Stimulated activated CD4-positive, alpha-beta T cell treated with anti-CD3 and anti-CD28 coated beads, Interleukin-15, amount 100 ng/mL, for 1 hour (primary cell): ENCODE measurements around the gene DNAJB14.
"Not testable (repeated sequence)": the region's sequence is repeated elsewhere in the genome, so short reads cannot be mapped to it uniquely, and the experiment has no call there.

Experiments
- DNase-seq, 2 donors: peaks; one replicate each; pipeline ENCODE4 v3.0.0-alpha.2; 2020; ENCODE audit warnings: low read depth in 1 of 2, low spot score in 1 of 2

DNAJB14 gene

DNA sequence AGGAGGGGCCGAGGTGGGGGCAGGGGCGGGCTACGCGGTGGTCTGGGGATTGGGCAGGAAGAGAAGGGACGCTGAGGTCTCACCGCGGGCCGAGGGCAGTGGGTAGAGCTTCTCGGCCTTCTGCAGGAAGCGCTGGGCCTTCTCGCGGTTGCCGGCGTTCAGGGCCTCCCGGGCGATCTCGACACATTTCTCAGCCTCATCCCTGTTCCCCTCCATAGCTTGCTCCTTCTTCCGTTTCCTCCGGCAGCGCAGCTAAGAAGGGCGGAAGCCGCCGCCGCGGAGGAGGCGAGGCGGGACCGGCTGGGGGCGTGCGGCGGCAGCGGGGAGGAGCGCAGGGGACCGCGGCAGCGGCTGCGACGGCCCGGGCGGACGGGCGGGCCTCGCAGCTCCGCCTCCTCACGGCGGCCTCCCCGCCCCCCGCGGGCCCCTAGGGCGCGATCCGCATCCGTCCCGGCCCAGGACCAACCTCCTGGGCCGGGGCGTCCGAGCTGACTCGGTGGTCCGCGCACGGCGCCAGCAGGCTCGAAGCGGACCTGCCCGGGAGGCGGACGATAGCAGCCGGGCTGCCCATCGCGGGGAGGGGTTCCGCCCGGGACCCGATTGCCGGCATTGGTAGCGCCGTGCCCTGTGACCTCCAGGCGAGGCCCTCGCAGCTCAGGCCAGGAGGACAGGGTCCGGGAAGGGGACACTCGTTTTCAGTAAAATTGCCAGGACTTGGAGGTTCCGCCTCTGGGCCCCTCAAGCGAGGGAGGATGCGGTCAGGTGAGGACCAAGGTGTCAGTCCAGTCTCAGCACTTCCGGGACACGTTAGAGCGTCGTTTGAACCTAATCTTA lies at the start of gene DNAJB14:
Gene DNAJB14 (minus strand): TSS at position 263 of the 834 bp plus-strand sequence. CDS start 47 bp downstream, at position 216.
- peak; percentile 66 to 71 for DNase-seq

DNA sequence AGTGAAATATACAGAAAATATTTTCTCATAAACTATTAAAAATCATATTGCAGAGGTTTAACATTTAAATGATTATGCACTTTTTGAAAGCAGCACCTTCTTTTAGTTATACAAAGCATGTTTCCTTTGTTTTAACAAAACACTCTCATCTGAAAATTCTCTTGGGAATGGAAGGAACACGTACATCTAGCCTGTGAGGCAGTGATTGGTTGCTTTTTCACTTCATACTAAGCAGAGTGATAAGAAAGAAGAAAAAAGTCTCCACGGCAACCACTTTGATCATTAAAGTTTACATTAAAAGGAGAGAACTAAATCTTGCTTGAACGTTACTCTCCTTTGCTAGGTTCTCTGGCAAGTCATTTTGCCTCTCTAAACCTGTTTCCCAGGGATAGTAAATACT lies 45.3 kb upstream of the DNAJB14 start:
- no peak for DNase-seq

DNA sequence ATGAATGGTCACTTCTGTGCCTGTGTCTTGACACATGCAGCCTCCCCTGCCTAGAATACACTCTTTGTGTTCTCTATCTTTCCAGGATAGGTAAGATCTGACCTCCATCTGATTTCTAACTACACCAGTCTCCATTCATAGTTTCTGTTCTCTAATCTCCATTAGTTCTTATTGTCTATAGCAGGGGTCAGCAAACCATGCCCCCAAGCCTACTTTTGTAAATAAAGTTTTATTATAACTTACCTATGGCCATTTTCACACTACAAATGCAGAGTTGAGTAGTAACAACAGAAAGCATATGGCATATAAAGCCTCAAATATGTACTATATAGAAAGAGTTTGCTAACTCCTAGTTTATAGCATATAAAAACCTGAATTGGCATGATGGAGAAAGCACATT lies 41.3 kb upstream of the DNAJB14 start:
- no peak for DNase-seq

GRCh38 chr4:99986792-99987191 lies 40.4 kb upstream of the DNAJB14 start:
- no peak for DNase-seq

GRCh38 chr4:99983289-99983943 lies 37.0 kb upstream of the DNAJB14 start:
- DNase-seq, result no peak

GRCh38 chr4:99979872-99980271 lies 33.5 kb upstream of the DNAJB14 start:
- DNase-seq, result no peak

- no peak for DNase-seq
Observed at GRCh38 chr4:99971453-99972111, 25.2 kb upstream of the DNAJB14 start.

- no peak for DNase-seq
Observed at GRCh38 chr4:99968330-99968729, 21.9 kb upstream of the DNAJB14 start.

DNA sequence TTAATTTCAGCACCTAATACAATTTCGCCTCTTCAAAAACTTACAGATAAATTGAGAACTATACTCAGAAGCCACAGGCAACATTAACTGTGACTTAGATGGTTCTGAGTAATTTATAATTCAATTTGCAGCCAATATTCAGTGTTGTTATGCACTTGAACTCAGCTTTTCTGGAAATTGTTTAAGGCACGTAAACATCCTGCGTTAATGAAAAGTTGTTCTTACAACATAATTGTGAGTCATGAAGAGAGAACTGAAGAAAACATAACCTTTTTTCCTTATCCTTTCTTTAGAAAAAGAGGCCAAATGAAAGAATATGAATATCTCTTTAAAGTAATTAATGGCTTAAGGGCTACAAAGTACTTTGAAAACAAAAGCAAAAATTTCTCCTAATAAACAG lies 20.3 kb upstream of the DNAJB14 start:
- DNase-seq, result no peak

GRCh38 chr4:99965674-99966350 lies 19.4 kb upstream of the DNAJB14 start:
- no peak for DNase-seq

GRCh38 chr4:99965173-99965572 lies 18.8 kb upstream of the DNAJB14 start:
- no peak for DNase-seq

- no peak for DNase-seq
Observed at GRCh38 chr4:99961711-99962110, 15.3 kb upstream of the DNAJB14 start.

GRCh38 chr4:99960648-99961047 lies 14.2 kb upstream of the DNAJB14 start:
- no peak for DNase-seq

GRCh38 chr4:99958207-99958606 lies 11.8 kb upstream of the DNAJB14 start:
- not testable (repeated sequence) for DNase-seq

DNA sequence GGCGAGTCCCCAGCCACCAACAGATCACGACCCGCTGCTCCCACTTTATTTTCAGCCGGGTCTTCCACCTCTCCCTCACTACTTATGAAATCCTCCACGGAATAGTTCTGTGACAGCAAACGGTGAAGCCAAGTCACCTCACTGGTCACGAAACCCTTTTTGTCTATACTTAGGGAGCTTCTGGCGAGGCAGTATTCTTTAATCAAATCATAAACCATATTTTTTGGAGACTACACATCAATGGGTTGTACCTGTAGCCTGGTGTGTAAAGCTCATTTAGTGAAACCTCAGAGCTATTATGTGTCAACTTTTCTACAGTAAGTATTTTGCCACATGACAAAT lies 4.5 kb upstream of the DNAJB14 start:
- no peak for DNase-seq

DNA sequence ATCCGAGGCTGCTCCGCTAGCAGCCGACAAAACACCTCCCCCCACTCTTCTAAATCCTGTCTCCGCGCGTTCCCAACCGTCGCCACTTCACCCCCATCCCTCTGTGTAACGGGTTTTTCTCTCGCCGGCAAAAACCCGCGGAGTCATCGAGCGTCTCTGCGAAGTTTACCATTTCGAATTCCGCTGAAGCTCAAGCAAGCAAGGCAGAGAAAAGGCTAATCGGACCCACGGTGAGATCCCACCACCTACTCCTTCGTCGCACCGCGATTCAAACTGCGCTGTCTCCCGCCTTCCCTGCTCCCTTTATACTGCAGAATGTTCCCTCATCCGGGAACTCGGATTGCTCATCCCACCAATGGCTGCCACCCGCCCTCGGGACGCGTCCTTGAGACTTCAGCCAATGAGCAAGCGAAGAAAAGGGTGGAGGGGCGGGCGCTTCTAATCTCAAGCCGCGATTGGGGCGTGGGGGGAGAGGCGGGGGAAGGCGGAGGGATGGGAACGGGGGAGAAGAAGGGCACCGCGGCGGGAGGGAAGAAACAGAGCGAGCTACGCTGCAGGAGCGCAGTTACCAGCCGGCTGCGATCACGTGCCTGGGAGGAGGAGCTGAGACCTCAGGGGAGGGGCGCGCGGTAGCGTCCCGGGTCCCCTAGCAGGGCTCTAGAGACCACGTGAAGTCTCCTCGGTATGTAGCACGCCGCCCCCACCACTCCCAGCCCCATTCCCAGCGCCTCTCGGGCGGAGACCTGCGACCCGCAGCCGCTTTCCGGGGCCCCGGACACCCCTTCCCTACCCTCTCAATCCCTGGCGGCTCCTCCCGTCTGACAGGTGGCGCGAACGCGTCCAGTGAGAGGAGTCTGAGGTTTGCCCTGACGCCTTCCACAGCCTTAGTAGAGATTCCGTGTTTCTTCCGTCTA lies 3.8 kb upstream of the DNAJB14 start, which contains the start of gene H2AZ1:
Gene H2AZ1 (minus strand): TSS at position 277 of the 914 bp plus-strand sequence. CDS start 105 bp downstream, at position 172.
- DNase-seq, result peak; percentile 93

- DNase-seq, result peak; percentile 67 to 78
Observed at GRCh38 chr4:99949034-99949998, 2.9 kb upstream of the DNAJB14 start.

DNA sequence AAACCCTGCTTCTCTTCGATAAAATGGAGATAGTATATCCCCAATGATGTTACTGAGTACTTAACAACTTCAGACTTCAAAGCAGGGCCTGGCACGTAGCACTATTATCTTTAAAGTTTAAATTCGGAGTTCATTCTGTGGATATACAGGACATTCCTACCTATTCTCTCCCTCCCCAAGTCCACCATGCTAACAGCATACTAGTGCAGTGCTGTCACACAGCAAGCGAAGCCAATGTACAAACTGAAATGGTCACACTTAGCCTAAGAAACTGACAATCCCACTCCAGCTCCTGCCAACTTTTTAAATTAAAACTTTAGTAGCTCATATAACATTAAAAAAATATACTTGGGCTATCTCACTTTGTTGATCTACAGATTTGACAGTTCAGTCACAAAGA lies 1.2 kb upstream of the DNAJB14 start:
- DNase-seq, result no peak

DNA sequence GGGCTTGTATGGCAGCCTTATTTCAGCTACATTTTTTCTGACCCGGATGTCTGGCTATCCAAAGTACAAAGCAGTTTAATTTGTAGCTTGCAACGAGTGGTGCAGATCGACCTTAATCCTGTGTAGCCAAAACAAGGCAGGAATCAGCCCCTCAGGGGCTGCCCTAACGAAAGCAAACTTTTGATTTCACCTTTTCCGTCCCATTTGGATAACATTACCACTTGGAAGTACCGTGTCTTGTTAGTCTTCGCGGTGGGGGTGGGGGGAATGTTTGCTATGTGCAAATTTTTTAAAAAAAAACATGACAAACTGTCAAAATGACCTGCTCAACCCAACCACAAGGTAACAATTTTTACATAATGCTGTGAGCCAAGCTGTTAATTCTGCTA lies 766 bp upstream of the DNAJB14 start:
- no peak for DNase-seq
